ENCODE results near the gene CPED1.

DNA sequence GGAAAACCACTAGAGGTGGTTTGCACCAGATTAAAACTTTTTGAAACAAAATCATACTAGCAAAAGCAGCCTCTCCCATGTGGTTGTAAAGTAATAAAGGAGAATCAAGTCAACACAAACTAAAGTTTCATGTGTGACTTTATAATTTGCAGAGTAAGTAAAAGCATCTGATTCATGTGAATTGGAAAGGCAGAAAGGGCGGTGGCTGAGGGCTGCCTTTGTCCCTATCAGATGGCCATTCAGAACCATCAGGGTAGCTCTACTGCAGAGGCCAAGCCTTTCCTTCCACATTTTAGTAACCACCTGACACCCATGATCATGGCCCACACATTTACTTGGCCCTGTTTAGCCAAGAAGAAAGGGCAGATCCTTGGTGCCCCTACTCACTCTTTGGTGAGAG lies 356.0 kb downstream of the CPED1 start:
- TF ChIP-seq POLR2A (IDR thresholded peaks at IDR 0.05): no peak
- TF ChIP-seq, protein P1, sequence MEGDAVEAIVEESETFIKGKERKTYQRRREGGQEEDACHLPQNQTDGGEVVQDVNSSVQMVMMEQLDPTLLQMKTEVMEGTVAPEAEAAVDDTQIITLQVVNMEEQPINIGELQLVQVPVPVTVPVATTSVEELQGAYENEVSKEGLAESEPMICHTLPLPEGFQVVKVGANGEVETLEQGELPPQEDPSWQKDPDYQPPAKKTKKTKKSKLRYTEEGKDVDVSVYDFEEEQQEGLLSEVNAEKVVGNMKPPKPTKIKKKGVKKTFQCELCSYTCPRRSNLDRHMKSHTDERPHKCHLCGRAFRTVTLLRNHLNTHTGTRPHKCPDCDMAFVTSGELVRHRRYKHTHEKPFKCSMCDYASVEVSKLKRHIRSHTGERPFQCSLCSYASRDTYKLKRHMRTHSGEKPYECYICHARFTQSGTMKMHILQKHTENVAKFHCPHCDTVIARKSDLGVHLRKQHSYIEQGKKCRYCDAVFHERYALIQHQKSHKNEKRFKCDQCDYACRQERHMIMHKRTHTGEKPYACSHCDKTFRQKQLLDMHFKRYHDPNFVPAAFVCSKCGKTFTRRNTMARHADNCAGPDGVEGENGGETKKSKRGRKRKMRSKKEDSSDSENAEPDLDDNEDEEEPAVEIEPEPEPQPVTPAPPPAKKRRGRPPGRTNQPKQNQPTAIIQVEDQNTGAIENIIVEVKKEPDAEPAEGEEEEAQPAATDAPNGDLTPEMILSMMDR (IDR thresholded peaks at IDR 0.05): no peak
- no peak for TF ChIP-seq EP300 (IDR thresholded peaks at IDR 0.05)

Data from suprapubic skin (tissue), 3 donors.